Measurements from ENCODE around the gene CLEC18B. TPM values are rescaled to one million over a fixed set of nuclear protein-coding genes. Genes with fewer than 3 reads are reported as not detected.

CLEC18B gene
- total and polyA plus RNA-seq, 4 donors = 0.21 to 1.3 (median 0.43) TPM; not detected in 1

GRCh38 chr16:74439685-74440084, 18.4 kb upstream of the CLEC18B start:
- no peak overlapping the region for H3K27ac ChIP-seq (ENCODE audit: low read depth in 1 of 2, low read length in 2 of 2)
- no peak overlapping the region for H3K9ac ChIP-seq (ENCODE audit: low read depth in 1 of 2, low read length in 2 of 2)
- no peaks in the 10 kb centered on the region for H3K9me3 ChIP-seq (ENCODE audit: control insufficient read depth in 4 of 4, low read length in 3 of 4)
- H3K4me1 ChIP-seq (ENCODE audit: control insufficient read depth in 4 of 4, insufficient read depth in 4 of 4, low read length in 3 of 4) = no peaks in the 10 kb centered on the region
- TF ChIP-seq EGR1 (IDR thresholded peaks at IDR 0.05; ENCODE audit: low read depth in 2 of 2) = no peak
- no peak for TF ChIP-seq RAD21 (IDR thresholded peaks at IDR 0.05)
- no peak for TF ChIP-seq SP1 (IDR thresholded peaks at IDR 0.05)
- no peak for TF ChIP-seq JUND (IDR thresholded peaks at IDR 0.05)
- TF ChIP-seq REST (IDR thresholded peaks at IDR 0.05) = no peak
- TF ChIP-seq GABPA (IDR thresholded peaks at IDR 0.05 in 1 of 2, conservative IDR thresholded peaks at IDR 0.05 in 1 of 2) = no peak
- 73% methylated on average over 7 of the region's 7 CpGs for WGBS
- H3K36me3 ChIP-seq (ENCODE audit: control insufficient read depth in 4 of 4, insufficient read depth in 3 of 4, low read depth in 1 of 4, low read length in 3 of 4) = peaks cover 0 to 5% (median 2%) of the 10 kb centered on the region in 4 donors
- no peak overlapping the region for H3K4me3 ChIP-seq (ENCODE audit: low read depth in 1 of 3, low read length in 3 of 3)
- no peaks in the 10 kb centered on the region for H3K27me3 ChIP-seq (ENCODE audit: control insufficient read depth in 4 of 4, insufficient read depth in 4 of 4, low read length in 3 of 4)
- no peak for DNase-seq (ENCODE audit: low spot score)

- H3K9ac ChIP-seq (ENCODE audit: low read depth in 1 of 2, low read length in 2 of 2) = no peak overlapping the region
- no peak for TF ChIP-seq HNF4A (conservative IDR thresholded peaks at IDR 0.05)
- no peak for TF ChIP-seq REST (IDR thresholded peaks at IDR 0.05)
- no peak for TF ChIP-seq SP1 (IDR thresholded peaks at IDR 0.05)
- TF ChIP-seq NR2F2 (IDR thresholded peaks at IDR 0.05) = no peak
- no peak for TF ChIP-seq MAX (IDR thresholded peaks at IDR 0.05)
- no peak for TF ChIP-seq RAD21 (IDR thresholded peaks at IDR 0.05)
- no peak for TF ChIP-seq ZBTB33 (IDR thresholded peaks at IDR 0.05)
- no peak for TF ChIP-seq JUND (IDR thresholded peaks at IDR 0.05)
- no peak for TF ChIP-seq FOXA2 (IDR thresholded peaks at IDR 0.05)
- TF ChIP-seq GABPA (IDR thresholded peaks at IDR 0.05 in 1 of 2, conservative IDR thresholded peaks at IDR 0.05 in 1 of 2) = no peak
- TF ChIP-seq HNF4G (IDR thresholded peaks at IDR 0.05) = no peak
- no peak for TF ChIP-seq FOXA1 (IDR thresholded peaks at IDR 0.05)
- TF ChIP-seq CTCF (IDR thresholded peaks at IDR 0.05; ENCODE audit: low read depth, low read length, missing input control) = no peak
- no peak for TF ChIP-seq TAF1 (conservative IDR thresholded peaks at IDR 0.05)
- TF ChIP-seq ATF3 (IDR thresholded peaks at IDR 0.05) = no peak
- H3K36me3 ChIP-seq (ENCODE audit: control insufficient read depth in 4 of 4, insufficient read depth in 3 of 4, low read depth in 1 of 4, low read length in 3 of 4) = peaks cover 0 to 5% (median 2%) of the 10 kb centered on the region in 4 donors
- no peaks in the 10 kb centered on the region for H3K9me3 ChIP-seq (ENCODE audit: control insufficient read depth in 4 of 4, low read length in 3 of 4)
- H3K4me3 ChIP-seq (ENCODE audit: low read depth in 1 of 3, low read length in 3 of 3) = no peak overlapping the region
- H3K27ac ChIP-seq (ENCODE audit: low read depth in 1 of 2, low read length in 2 of 2) = no peak overlapping the region
- H3K4me1 ChIP-seq (ENCODE audit: control insufficient read depth in 4 of 4, insufficient read depth in 4 of 4, low read length in 3 of 4) = no peaks in the 10 kb centered on the region
- no peaks in the 10 kb centered on the region for H3K27me3 ChIP-seq (ENCODE audit: control insufficient read depth in 4 of 4, insufficient read depth in 4 of 4, low read length in 3 of 4)
- 68% methylated on average over 7 of the region's 7 CpGs for WGBS
- no peak for DNase-seq (ENCODE audit: low spot score)
These were observed 17.3 kb upstream of the CLEC18B start for GRCh38 chr16:74438492-74438979.

All from liver (tissue), 9 donors.